Measurements from ENCODE around the gene XPO6.

Gene XPO6

GRCh38 chr16:28202147-28202746, 9.5 kb downstream of the XPO6 start:
- TF ChIP-seq CTCF (IDR thresholded peaks at IDR 0.05; ENCODE audit: insufficient read depth, low read depth, low read length, missing control alignments), result no peak
- no peak overlapping the region for H3K4me3 ChIP-seq (ENCODE audit: low read length)
- no peak for DNase-seq (ENCODE audit: low read depth)

GRCh38 chr16:28200661-28201060, 11.1 kb downstream of the XPO6 start:
- TF ChIP-seq CTCF (IDR thresholded peaks at IDR 0.05; ENCODE audit: insufficient read depth, low read depth, low read length, missing control alignments), result no peak
- H3K4me3 ChIP-seq (ENCODE audit: low read length), result no peak overlapping the region
- DNase-seq (ENCODE audit: low read depth), result no peak

- no peak for TF ChIP-seq CTCF (IDR thresholded peaks at IDR 0.05; ENCODE audit: insufficient read depth, low read depth, low read length, missing control alignments)
- no peak overlapping the region for H3K4me3 ChIP-seq (ENCODE audit: low read length)
- no peak for DNase-seq (ENCODE audit: low read depth)
These were observed 15.3 kb downstream of the XPO6 start for GRCh38 chr16:28196387-28196987.

- no peak for TF ChIP-seq CTCF (IDR thresholded peaks at IDR 0.05; ENCODE audit: insufficient read depth, low read depth, low read length, missing control alignments)
- no peak for DNase-seq (ENCODE audit: low read depth)
- no peak overlapping the region for H3K4me3 ChIP-seq (ENCODE audit: low read length)
These were observed 15.9 kb downstream of the XPO6 start for GRCh38 chr16:28195859-28196258.

- no peak for TF ChIP-seq CTCF (IDR thresholded peaks at IDR 0.05; ENCODE audit: insufficient read depth, low read depth, low read length, missing control alignments)
- DNase-seq (ENCODE audit: low read depth), result peak; percentile 74
- H3K4me3 ChIP-seq (ENCODE audit: low read length), result no peak overlapping the region
These were observed 18.0 kb downstream of the XPO6 start for GRCh38 chr16:28193530-28194423.

- H3K4me3 ChIP-seq (ENCODE audit: low read length), result no peak overlapping the region
- no peak for DNase-seq (ENCODE audit: low read depth)
- no peak for TF ChIP-seq CTCF (IDR thresholded peaks at IDR 0.05; ENCODE audit: insufficient read depth, low read depth, low read length, missing control alignments)
These were observed 18.8 kb downstream of the XPO6 start for GRCh38 chr16:28192806-28193529.
